Mesodermal cell (in vitro differentiated cells): ENCODE measurements around the gene SPATA13.
"Not testable (repeated sequence)": the region's sequence is repeated elsewhere in the genome, so short reads cannot be mapped to it uniquely, and the experiment has no call there.

Source experiments
- H3K27ac ChIP-seq: 2 replicates; pipeline ENCODE4 v1.7.0; 2013; ENCODE audit warnings: mild to moderate bottlenecking, low read depth, low read length, moderate library complexity; ENCODE audit not compliant: severe bottlenecking
- H3K36me3 ChIP-seq: 2 replicates; pipeline ENCODE4 v1.7.1; 2013; ENCODE audit warnings: mild to moderate bottlenecking, low read length, moderate library complexity; ENCODE audit not compliant: control insufficient read depth, insufficient read depth
- H3K4me1 ChIP-seq: one replicate; pipeline ENCODE4 v1.7.1; 2013; ENCODE audit warnings: mild to moderate bottlenecking, low read length; ENCODE audit not compliant: insufficient read depth, control insufficient read depth, poor library complexity, severe bottlenecking
- H3K4me3 ChIP-seq: 2 replicates; pipeline ENCODE4 v1.7.0; 2013; ENCODE audit warnings: low read length, control low read depth, mild to moderate bottlenecking; ENCODE audit not compliant: insufficient read depth, poor library complexity, severe bottlenecking; ENCODE audit errors: extremely low read depth
- H3K9me3 ChIP-seq: 2 replicates; pipeline ENCODE4 v1.7.1; 2013; ENCODE audit warnings: mild to moderate bottlenecking, low read length, moderate library complexity; ENCODE audit not compliant: control insufficient read depth
- WGBS, 2 experiments: methylation state at CpG; one replicate each; pipeline ENCODE4 v1.1.5; 2013; ENCODE audit warnings: missing lambda C conversion rate in 2 of 2; ENCODE audit not compliant: insufficient coverage in 2 of 2; 5-methylcytosine and 5-hydroxymethylcytosine counted together

The SPATA13 gene

DNA sequence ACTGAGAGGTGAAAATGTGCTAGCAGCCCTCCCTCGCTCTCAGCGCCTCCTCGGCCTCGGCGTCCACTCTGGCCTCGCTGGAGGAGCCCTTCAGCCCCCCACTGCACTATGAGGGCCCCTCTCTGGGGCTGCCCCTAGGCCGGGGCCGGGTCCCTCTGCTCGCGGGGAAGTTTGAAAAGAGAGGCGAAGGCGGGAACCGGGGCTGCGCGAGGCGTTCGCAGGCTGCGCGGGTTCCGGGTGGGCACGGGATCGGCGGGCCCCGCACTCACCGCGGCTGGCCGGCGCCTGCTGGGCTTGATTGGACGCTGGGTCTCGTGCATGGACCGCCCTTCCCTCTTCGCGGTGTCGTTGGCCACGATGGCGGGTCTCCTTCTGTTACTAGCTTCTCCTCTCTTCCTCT lies 178.2 kb downstream of the SPATA13 start:
- 92 to 97% methylated on average over 27 to 34 of the region's 36 CpGs for WGBS, 2 experiments
- no peaks in the 10 kb centered on the region for H3K36me3 ChIP-seq
- H3K4me3 ChIP-seq, result no peak overlapping the region
- no peaks in the 10 kb centered on the region for H3K9me3 ChIP-seq
- H3K4me1 ChIP-seq, result no peaks in the 10 kb centered on the region
- H3K27ac ChIP-seq, result no peak overlapping the region

GRCh38 chr13:24339937-24340607 lies 179.6 kb downstream of the SPATA13 start:
- no peak overlapping the region for H3K4me3 ChIP-seq
- WGBS, 2 experiments, result 91 to 95% methylated on average over 13 to 15 of the region's 35 CpGs
- H3K27ac ChIP-seq, result no peak overlapping the region
- H3K9me3 ChIP-seq, result no peaks in the 10 kb centered on the region
- H3K4me1 ChIP-seq, result no peaks in the 10 kb centered on the region
- H3K36me3 ChIP-seq, result no peaks in the 10 kb centered on the region

- no peaks in the 10 kb centered on the region for H3K4me1 ChIP-seq
- H3K9me3 ChIP-seq, result no peaks in the 10 kb centered on the region
- WGBS, 2 experiments, result 96 to 98% methylated on average over 25 of the region's 26 CpGs
- no peak overlapping the region for H3K4me3 ChIP-seq
- H3K36me3 ChIP-seq, result no peaks in the 10 kb centered on the region
- H3K27ac ChIP-seq, result no peak overlapping the region
Observed at GRCh38 chr13:24340608-24340955, 180.1 kb downstream of the SPATA13 start.

DNA sequence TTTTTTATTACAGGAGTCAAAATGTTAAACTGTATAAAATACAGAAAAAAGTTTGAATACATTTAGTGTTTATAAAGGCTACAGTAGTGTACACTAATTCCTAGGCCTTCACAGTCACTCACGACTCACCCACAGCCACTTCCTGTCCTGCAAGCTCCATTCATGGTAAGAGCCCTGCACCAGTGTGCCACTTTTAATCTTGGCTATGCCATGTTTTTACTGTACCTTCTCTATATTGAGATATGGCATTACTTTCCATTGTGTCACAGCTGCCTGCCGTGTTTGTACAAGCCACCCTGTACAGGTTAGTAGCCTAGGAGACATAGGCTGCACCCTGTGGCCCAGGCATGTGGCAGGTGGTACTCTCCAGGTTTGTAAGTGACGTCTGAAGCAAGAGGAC lies 180.9 kb downstream of the SPATA13 start:
- Histone ChIP-seq H3K4me3 (no peak overlapping the region), H3K9me3 (no peaks in the 10 kb centered on the region), H3K36me3 (no peaks in the 10 kb centered on the region), H3K4me1 (no peaks in the 10 kb centered on the region), H3K27ac (no peak overlapping the region)
- 87 to 100% methylated on average over 1 to 2 of the region's 3 CpGs for WGBS, 2 experiments

GRCh38 chr13:24348385-24348784 lies 187.9 kb downstream of the SPATA13 start:
- Histone ChIP-seq H3K4me1 (no peaks in the 10 kb centered on the region), H3K9me3 (no peaks in the 10 kb centered on the region), H3K27ac (no peak overlapping the region), H3K4me3 (no peak overlapping the region), H3K36me3 (no peaks in the 10 kb centered on the region)
- 74 to 88% methylated on average over 2 to 5 of the region's 5 CpGs for WGBS, 2 experiments

DNA sequence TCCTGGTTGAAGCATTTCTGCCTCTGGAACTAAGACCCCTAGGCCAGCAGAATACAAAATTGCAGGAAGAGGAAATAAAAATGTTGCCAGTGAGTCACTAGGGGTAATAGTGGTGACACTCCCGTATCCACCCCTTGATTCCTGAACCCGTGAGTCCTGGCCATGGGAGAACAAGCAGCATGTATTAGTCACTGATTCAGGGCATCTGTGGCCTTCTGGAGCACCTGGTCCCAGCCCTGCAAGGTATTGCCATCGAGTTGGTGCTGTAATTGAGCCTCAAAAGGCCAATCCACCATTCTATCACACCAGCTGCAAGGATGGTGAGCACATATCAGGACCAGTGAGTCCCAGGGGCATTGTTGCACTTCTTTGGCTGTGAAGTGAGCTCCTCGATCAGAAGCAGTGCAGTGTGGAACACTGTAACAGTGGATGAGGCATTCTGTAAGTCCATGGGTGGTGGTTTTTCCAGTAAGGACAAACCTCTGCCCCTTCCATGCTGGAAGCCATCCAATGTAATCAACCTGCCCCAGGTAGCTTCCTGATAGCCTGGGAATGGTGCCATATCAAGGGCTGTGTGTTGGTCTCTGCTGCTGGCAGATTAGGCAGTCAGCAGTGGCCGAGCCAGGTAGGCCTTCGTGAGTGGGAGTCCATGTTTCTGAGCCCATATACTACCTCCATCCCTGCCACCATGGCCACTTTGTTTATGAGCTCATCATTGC lies 188.4 kb downstream of the SPATA13 start:
- Histone ChIP-seq H3K4me1 (no peaks in the 10 kb centered on the region), H3K9me3 (no peaks in the 10 kb centered on the region), H3K36me3 (no peaks in the 10 kb centered on the region), H3K4me3 (no peak overlapping the region), H3K27ac (no peak overlapping the region)
- WGBS, 2 experiments, result 82 to 91% methylated on average over 3 to 6 of the region's 6 CpGs

DNA sequence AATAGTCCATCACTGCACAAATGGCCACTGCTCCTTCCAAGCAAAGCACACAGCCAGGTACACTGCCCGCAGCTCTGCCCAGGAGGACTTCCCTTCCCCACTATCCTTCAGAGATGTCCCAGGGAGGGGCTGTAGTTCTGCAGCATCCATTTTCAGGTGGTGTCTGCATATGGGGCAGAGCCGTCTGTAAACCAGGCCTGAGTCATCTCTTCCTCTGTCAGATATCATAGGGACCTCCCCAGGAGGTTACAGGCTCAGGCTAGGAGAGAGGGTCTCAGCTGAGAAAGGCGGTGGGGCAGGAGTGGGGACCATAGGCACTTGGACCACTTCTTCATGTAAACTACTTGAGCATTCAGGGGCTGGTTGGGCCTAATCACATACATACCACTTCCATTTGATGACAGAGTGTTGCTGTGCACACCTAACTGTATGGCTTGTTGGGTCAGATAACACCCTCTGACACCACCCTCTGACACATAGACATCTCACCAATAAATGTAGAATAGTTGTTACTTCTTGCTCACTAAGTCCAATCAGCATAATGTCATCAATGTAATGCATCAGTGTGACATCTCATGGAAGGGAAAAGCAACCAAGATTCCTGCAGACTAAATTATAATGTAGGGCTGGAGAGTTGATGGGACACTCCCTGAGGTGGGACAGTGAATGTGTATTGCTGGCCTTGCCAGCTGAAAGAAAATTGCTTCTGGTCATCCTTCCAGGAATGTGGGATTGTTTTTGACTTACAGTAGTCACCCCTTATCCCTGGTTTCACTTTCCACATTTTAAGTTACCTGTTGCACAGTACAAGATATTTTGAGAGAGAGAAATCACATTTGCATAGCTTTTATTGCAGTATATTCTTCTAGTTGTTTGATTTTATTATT lies 189.5 kb downstream of the SPATA13 start:
- H3K4me3 ChIP-seq, H3K9me3 ChIP-seq, H3K27ac ChIP-seq, H3K36me3 ChIP-seq, H3K4me1 ChIP-seq: not testable (repeated sequence)
- WGBS, 2 experiments, result 75 to 93% methylated on average over 2 of the region's 3 CpGs

DNA sequence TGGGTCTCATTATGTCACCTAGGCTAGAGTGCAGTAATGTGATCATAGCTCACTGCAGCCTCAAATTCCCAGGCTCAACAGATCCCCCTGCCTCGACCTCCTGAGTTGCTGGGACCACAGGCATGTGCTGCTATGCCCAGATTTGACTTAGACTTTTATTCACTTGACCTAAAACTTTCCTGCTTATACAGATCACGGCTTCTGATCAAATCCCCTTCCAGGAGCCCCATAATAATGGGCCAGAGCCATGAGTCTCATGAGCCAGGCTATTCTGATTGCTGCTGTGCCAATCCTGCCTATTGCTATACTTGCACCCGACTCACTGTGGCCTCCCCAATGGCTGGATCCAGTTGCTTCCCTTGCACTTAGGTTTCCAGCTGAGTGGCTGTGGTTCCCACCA lies 190.9 kb downstream of the SPATA13 start:
- no peak overlapping the region for H3K27ac ChIP-seq
- no peaks in the 10 kb centered on the region for H3K36me3 ChIP-seq
- no peaks in the 10 kb centered on the region for H3K4me1 ChIP-seq
- no peaks in the 10 kb centered on the region for H3K9me3 ChIP-seq
- WGBS, 2 experiments, result 79 to 81% methylated on average over 2 to 3 of the region's 3 CpGs
- H3K4me3 ChIP-seq, result no peak overlapping the region

DNA sequence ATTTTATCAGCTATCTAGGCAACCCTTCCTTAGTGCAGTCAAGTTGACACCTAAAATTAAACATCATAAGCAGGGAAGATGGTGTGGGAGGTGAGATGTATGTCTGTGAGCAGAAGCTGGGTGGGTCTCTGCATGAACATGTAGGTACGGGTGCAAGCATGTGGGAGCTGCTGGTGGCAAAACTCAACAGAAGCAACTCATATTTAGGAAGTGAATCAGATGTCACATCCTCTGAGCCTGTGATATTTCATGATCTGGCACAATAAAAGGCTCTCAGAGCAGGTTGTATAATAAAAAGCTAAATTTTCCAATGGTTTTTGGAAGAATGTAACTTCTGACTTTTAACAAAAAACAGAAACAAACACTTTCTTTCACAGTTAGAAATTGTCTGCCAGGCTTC lies 193.2 kb downstream of the SPATA13 start:
- WGBS, 2 experiments, result 80 to 83% methylated on average over 1 of the region's 1 CpG

GRCh38 chr13:24355103-24355502 lies 194.6 kb downstream of the SPATA13 start:
- H3K36me3 ChIP-seq, result no peaks in the 10 kb centered on the region
- no peaks in the 10 kb centered on the region for H3K4me1 ChIP-seq
- no peak overlapping the region for H3K27ac ChIP-seq
- 92 to 95% methylated on average over 11 to 13 of the region's 13 CpGs for WGBS, 2 experiments
- no peaks in the 10 kb centered on the region for H3K9me3 ChIP-seq
- H3K4me3 ChIP-seq, result no peak overlapping the region

More for the DNA sequence above, 193.2 kb downstream of the SPATA13 start:
- Histone ChIP-seq H3K4me3 (no peak overlapping the region), H3K9me3 (no peaks in the 10 kb centered on the region), H3K4me1 (no peaks in the 10 kb centered on the region), H3K36me3 (no peaks in the 10 kb centered on the region), H3K27ac (no peak overlapping the region)
